ENCODE measurements around the gene CDC5L.

DNA sequence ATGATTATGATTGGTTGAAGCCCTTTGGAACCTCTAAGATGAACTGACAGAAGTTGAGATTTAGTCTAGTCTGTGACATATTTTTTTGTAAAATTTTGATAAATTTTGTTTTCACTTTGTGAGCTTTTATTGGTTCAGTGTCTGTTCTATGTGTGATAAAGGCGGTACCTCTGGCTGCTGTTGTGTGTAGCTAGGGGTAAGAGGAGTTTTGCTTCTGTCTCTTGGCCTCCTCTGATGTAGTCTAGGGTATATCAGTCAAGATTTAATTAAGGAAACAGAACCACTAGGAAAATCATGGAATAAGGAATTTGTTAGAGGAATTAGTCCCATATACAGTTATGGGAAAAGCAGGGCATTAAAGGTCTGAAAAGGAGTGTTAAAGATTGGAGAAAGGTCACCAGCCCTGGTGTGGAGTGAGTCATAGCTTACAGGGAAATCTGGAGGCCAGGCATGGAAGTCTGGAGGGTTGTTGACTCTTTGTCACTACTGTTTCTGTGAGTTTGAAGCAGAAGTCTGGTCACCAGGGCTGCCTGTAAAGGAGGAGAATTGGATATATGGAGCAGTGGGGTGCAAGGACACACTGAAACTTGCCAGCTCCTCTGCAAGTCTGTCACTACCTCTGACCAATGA, 28.5 kb downstream of the CDC5L start:
- TF ChIP-seq, protein P1, sequence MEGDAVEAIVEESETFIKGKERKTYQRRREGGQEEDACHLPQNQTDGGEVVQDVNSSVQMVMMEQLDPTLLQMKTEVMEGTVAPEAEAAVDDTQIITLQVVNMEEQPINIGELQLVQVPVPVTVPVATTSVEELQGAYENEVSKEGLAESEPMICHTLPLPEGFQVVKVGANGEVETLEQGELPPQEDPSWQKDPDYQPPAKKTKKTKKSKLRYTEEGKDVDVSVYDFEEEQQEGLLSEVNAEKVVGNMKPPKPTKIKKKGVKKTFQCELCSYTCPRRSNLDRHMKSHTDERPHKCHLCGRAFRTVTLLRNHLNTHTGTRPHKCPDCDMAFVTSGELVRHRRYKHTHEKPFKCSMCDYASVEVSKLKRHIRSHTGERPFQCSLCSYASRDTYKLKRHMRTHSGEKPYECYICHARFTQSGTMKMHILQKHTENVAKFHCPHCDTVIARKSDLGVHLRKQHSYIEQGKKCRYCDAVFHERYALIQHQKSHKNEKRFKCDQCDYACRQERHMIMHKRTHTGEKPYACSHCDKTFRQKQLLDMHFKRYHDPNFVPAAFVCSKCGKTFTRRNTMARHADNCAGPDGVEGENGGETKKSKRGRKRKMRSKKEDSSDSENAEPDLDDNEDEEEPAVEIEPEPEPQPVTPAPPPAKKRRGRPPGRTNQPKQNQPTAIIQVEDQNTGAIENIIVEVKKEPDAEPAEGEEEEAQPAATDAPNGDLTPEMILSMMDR (IDR thresholded peaks at IDR 0.05), result no peak
- no peak for TF ChIP-seq POLR2A (IDR thresholded peaks at IDR 0.05)

Measured in upper lobe of left lung (tissue), 4 donors.